ENCODE data around the gene AMZ1.

AMZ1 gene

GRCh38 chr7:2699289-2699620 is 11.3 kb downstream of the AMZ1 start:
- H3K27me3 ChIP-seq (ENCODE audit: insufficient read depth, low read length), result no peaks in the 10 kb centered on the region
- H3K36me3 ChIP-seq (ENCODE audit: insufficient read depth, low read depth, low read length), result no peaks in the 10 kb centered on the region
- H3K9ac ChIP-seq (ENCODE audit: low read depth, low read length), result no peak overlapping the region
- H3K27ac ChIP-seq (ENCODE audit: low read length), result no peak overlapping the region
- H3K4me1 ChIP-seq (ENCODE audit: insufficient read depth, low read length), result no peaks in the 10 kb centered on the region
- no peaks in the 10 kb centered on the region for H3K9me3 ChIP-seq (ENCODE audit: insufficient read depth, low read depth, low read length)
- H3K4me3 ChIP-seq (ENCODE audit: low read length), result no peak overlapping the region

GRCh38 chr7:2700141-2700850 is 12.3 kb downstream of the AMZ1 start:
- H3K27ac ChIP-seq (ENCODE audit: low read length), result no peak overlapping the region
- no peaks in the 10 kb centered on the region for H3K4me1 ChIP-seq (ENCODE audit: insufficient read depth, low read length)

GRCh38 chr7:2701424-2701823 is 13.4 kb downstream of the AMZ1 start:
- Histone ChIP-seq H3K4me1 (ENCODE audit: insufficient read depth, low read length) (no peaks in the 10 kb centered on the region), H3K27ac (ENCODE audit: low read length) (no peak overlapping the region), H3K4me3 (ENCODE audit: low read length) (no peak overlapping the region), H3K9me3 (ENCODE audit: insufficient read depth, low read depth, low read length) (no peaks in the 10 kb centered on the region), H3K9ac (ENCODE audit: low read depth, low read length) (no peak overlapping the region), H3K27me3 (ENCODE audit: insufficient read depth, low read length) (no peaks in the 10 kb centered on the region), H3K36me3 (ENCODE audit: insufficient read depth, low read depth, low read length) (no peaks in the 10 kb centered on the region)

More at GRCh38 chr7:2700141-2700850, 12.3 kb downstream of the AMZ1 start:
- Histone ChIP-seq H3K36me3 (ENCODE audit: insufficient read depth, low read depth, low read length) (no peaks in the 10 kb centered on the region), H3K9me3 (ENCODE audit: insufficient read depth, low read depth, low read length) (no peaks in the 10 kb centered on the region), H3K9ac (ENCODE audit: low read depth, low read length) (no peak overlapping the region), H3K4me3 (ENCODE audit: low read length) (no peak overlapping the region), H3K27me3 (ENCODE audit: insufficient read depth, low read length) (no peaks in the 10 kb centered on the region)

- Histone ChIP-seq H3K36me3 (ENCODE audit: insufficient read depth, low read depth, low read length) (no peaks in the 10 kb centered on the region), H3K4me1 (ENCODE audit: insufficient read depth, low read length) (no peaks in the 10 kb centered on the region), H3K27ac (ENCODE audit: low read length) (no peak overlapping the region), H3K9me3 (ENCODE audit: insufficient read depth, low read depth, low read length) (no peaks in the 10 kb centered on the region), H3K27me3 (ENCODE audit: insufficient read depth, low read length) (no peaks in the 10 kb centered on the region), H3K4me3 (ENCODE audit: low read length) (no peak overlapping the region), H3K9ac (ENCODE audit: low read depth, low read length) (no peak overlapping the region)
These were observed 14.0 kb downstream of the AMZ1 start for GRCh38 chr7:2701832-2702593.

- H3K27ac ChIP-seq (ENCODE audit: low read length), result no peak overlapping the region
- no peak overlapping the region for H3K4me3 ChIP-seq (ENCODE audit: low read length)
- no peaks in the 10 kb centered on the region for H3K36me3 ChIP-seq (ENCODE audit: insufficient read depth, low read depth, low read length)
- H3K4me1 ChIP-seq (ENCODE audit: insufficient read depth, low read length), result no peaks in the 10 kb centered on the region
- no peak overlapping the region for H3K9ac ChIP-seq (ENCODE audit: low read depth, low read length)
- no peaks in the 10 kb centered on the region for H3K9me3 ChIP-seq (ENCODE audit: insufficient read depth, low read depth, low read length)
- no peaks in the 10 kb centered on the region for H3K27me3 ChIP-seq (ENCODE audit: insufficient read depth, low read length)
These were observed 14.6 kb downstream of the AMZ1 start for GRCh38 chr7:2702594-2702957.

GRCh38 chr7:2705371-2706096 is 17.5 kb downstream of the AMZ1 start:
- Histone ChIP-seq H3K9ac (ENCODE audit: low read depth, low read length) (no peak overlapping the region), H3K4me3 (ENCODE audit: low read length) (no peak overlapping the region), H3K27me3 (ENCODE audit: insufficient read depth, low read length) (no peaks in the 10 kb centered on the region), H3K27ac (ENCODE audit: low read length) (no peak overlapping the region), H3K9me3 (ENCODE audit: insufficient read depth, low read depth, low read length) (no peaks in the 10 kb centered on the region), H3K36me3 (ENCODE audit: insufficient read depth, low read depth, low read length) (no peaks in the 10 kb centered on the region), H3K4me1 (ENCODE audit: insufficient read depth, low read length) (no peaks in the 10 kb centered on the region)

GRCh38 chr7:2706685-2707126 is 18.7 kb downstream of the AMZ1 start:
- Histone ChIP-seq H3K27me3 (ENCODE audit: insufficient read depth, low read length) (no peaks in the 10 kb centered on the region), H3K9me3 (ENCODE audit: insufficient read depth, low read depth, low read length) (no peaks in the 10 kb centered on the region), H3K4me1 (ENCODE audit: insufficient read depth, low read length) (no peaks in the 10 kb centered on the region), H3K9ac (ENCODE audit: low read depth, low read length) (no peak overlapping the region), H3K27ac (ENCODE audit: low read length) (no peak overlapping the region), H3K4me3 (ENCODE audit: low read length) (no peak overlapping the region), H3K36me3 (ENCODE audit: insufficient read depth, low read depth, low read length) (no peaks in the 10 kb centered on the region)

- Histone ChIP-seq H3K27ac (ENCODE audit: low read length) (no peak overlapping the region), H3K27me3 (ENCODE audit: insufficient read depth, low read length) (no peaks in the 10 kb centered on the region), H3K9me3 (ENCODE audit: insufficient read depth, low read depth, low read length) (no peaks in the 10 kb centered on the region), H3K4me3 (ENCODE audit: low read length) (no peak overlapping the region), H3K4me1 (ENCODE audit: insufficient read depth, low read length) (no peaks in the 10 kb centered on the region), H3K36me3 (ENCODE audit: insufficient read depth, low read depth, low read length) (no peaks in the 10 kb centered on the region), H3K9ac (ENCODE audit: low read depth, low read length) (no peak overlapping the region)
These were observed 19.5 kb downstream of the AMZ1 start for GRCh38 chr7:2707481-2707880.

GRCh38 chr7:2708041-2708440 is 20.0 kb downstream of the AMZ1 start:
- Histone ChIP-seq H3K9ac (ENCODE audit: low read depth, low read length) (no peak overlapping the region), H3K36me3 (ENCODE audit: insufficient read depth, low read depth, low read length) (no peaks in the 10 kb centered on the region), H3K27me3 (ENCODE audit: insufficient read depth, low read length) (no peaks in the 10 kb centered on the region), H3K4me1 (ENCODE audit: insufficient read depth, low read length) (no peaks in the 10 kb centered on the region), H3K4me3 (ENCODE audit: low read length) (no peak overlapping the region), H3K9me3 (ENCODE audit: insufficient read depth, low read depth, low read length) (no peaks in the 10 kb centered on the region), H3K27ac (ENCODE audit: low read length) (no peak overlapping the region)

- no peak overlapping the region for H3K27ac ChIP-seq (ENCODE audit: low read length)
- H3K4me3 ChIP-seq (ENCODE audit: low read length), result no peak overlapping the region
- no peaks in the 10 kb centered on the region for H3K27me3 ChIP-seq (ENCODE audit: insufficient read depth, low read length)
- H3K9ac ChIP-seq (ENCODE audit: low read depth, low read length), result no peak overlapping the region
- H3K9me3 ChIP-seq (ENCODE audit: insufficient read depth, low read depth, low read length), result no peaks in the 10 kb centered on the region
- no peaks in the 10 kb centered on the region for H3K4me1 ChIP-seq (ENCODE audit: insufficient read depth, low read length)
- no peaks in the 10 kb centered on the region for H3K36me3 ChIP-seq (ENCODE audit: insufficient read depth, low read depth, low read length)
These were observed 20.7 kb downstream of the AMZ1 start for GRCh38 chr7:2708547-2709310.

GRCh38 chr7:2709553-2710285 is 21.7 kb downstream of the AMZ1 start:
- Histone ChIP-seq H3K9ac (ENCODE audit: low read depth, low read length) (no peak overlapping the region), H3K4me3 (ENCODE audit: low read length) (no peak overlapping the region), H3K27ac (ENCODE audit: low read length) (no peak overlapping the region)

More at GRCh38 chr7:2709553-2710285, 21.7 kb downstream of the AMZ1 start:
- Histone ChIP-seq H3K9me3 (ENCODE audit: insufficient read depth, low read depth, low read length) (no peaks in the 10 kb centered on the region), H3K4me1 (ENCODE audit: insufficient read depth, low read length) (no peaks in the 10 kb centered on the region), H3K36me3 (ENCODE audit: insufficient read depth, low read depth, low read length) (no peaks in the 10 kb centered on the region), H3K27me3 (ENCODE audit: insufficient read depth, low read length) (no peaks in the 10 kb centered on the region)
